Stimulated activated naive CD8-positive, alpha-beta T cell treated with anti-CD3 and anti-CD28 coated beads, Interleukin-15, amount 100 ng/mL, for 72 hours (primary cell): ENCODE measurements around the gene INPP5J.

ENCODE experiments used
- ATAC-seq: fragments of 150-1000 bp; cut with Tn5 transposase; 2 replicates; pipeline ENCODE4 v1.10.0; 2021; ENCODE audit warnings: mild to moderate bottlenecking, moderate library complexity
- DNase-seq, 2 donors: peaks; one replicate each; pipeline ENCODE4 v3.0.0; 2021 to 2022
- H3K27ac Mint-ChIP-seq, 2 donors: one replicate each; pipeline ENCODE4 v1.8.0; 2022; ENCODE audit warnings: mild to moderate bottlenecking in 2 of 2, mixed read lengths in 2 of 2, moderate library complexity in 2 of 2
- H3K27me3 Mint-ChIP-seq: one replicate; pipeline ENCODE4 v1.8.0; 2022; ENCODE audit warnings: mixed read lengths
- H3K4me1 Mint-ChIP-seq: one replicate; pipeline ENCODE4 v1.8.0; 2022; ENCODE audit warnings: mild to moderate bottlenecking, mixed read lengths
- H3K4me3 Mint-ChIP-seq, 2 donors: one replicate each; pipeline ENCODE4 v1.8.0; 2022; ENCODE audit warnings: mild to moderate bottlenecking in 2 of 2, mixed read lengths in 2 of 2, moderate library complexity in 1 of 2
- H3K9me3 Mint-ChIP-seq, 2 donors: one replicate each; pipeline ENCODE4 v1.8.0; 2022; ENCODE audit warnings: mixed read lengths in 2 of 2

The INPP5J gene

GRCh38 chr22:31125521-31126117 is 2.9 kb downstream of the INPP5J start:
- ATAC-seq = no peak
- Mint-ChIP-seq H3K27ac (no peak overlapping the region), H3K4me3 (no peak overlapping the region), H3K27me3 (no peaks in the 10 kb centered on the region), H3K4me1 (peaks cover 6% of the 10 kb centered on the region), H3K9me3 (no peaks in the 10 kb centered on the region)
- no peak for DNase-seq

DNA sequence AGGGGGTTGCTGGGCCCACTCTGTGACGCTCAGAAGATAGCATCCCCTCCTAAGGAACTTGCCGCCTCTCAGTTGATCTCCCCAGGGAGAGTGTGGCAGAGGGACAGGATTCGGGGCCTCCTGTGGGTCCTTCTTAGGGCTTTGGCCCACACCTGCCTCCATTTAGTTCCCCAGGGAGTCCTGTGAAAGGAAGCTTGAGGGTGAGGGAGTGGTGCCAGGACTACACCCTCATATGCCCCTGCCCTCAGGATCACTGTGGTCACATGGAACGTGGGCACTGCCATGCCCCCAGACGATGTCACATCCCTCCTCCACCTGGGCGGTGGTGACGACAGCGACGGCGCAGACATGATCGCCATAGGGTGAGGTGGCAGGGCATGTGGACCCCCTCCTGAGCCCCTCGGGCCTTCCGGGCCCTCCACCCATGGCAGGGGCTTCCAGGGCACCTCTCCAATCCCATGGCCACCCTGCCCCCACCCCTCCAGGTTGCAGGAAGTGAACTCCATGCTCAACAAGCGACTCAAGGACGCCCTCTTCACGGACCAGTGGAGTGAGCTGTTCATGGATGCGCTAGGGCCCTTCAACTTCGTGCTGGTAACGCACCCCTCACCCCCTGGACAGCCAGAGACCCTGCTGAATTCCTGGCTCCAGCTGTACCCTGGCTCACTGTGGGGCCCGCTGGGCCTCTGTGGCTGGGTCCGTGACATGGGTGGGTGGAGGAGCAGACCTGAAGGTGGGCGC is 3.5 kb downstream of the INPP5J start:
- Mint-ChIP-seq H3K4me1 (peaks cover 6% of the 10 kb centered on the region), H3K9me3 (no peaks in the 10 kb centered on the region), H3K27me3 (no peaks in the 10 kb centered on the region), H3K4me3 (no peak overlapping the region), H3K27ac (no peak overlapping the region)
- DNase-seq (no peak), ATAC-seq (no peak)

DNA sequence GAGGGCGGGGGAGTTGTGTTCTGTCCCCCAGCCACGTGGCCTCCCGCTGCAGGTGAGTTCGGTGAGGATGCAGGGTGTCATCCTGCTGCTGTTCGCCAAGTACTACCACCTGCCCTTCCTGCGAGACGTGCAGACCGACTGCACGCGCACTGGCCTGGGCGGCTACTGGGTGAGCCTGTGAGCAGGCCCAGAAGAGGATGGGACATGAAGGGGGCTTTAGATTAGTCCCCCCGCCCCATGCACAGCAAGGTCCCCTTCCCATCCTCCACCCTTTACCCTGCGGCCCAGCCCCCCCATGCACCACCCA is 4.1 kb downstream of the INPP5J start:
- ATAC-seq (no peak), DNase-seq (no peak)
- no peak overlapping the region for H3K4me3 Mint-ChIP-seq
- no peaks in the 10 kb centered on the region for H3K9me3 Mint-ChIP-seq
- peaks cover 6% of the 10 kb centered on the region for H3K4me1 Mint-ChIP-seq
- no peaks in the 10 kb centered on the region for H3K27me3 Mint-ChIP-seq
- H3K27ac Mint-ChIP-seq = no peak overlapping the region

DNA sequence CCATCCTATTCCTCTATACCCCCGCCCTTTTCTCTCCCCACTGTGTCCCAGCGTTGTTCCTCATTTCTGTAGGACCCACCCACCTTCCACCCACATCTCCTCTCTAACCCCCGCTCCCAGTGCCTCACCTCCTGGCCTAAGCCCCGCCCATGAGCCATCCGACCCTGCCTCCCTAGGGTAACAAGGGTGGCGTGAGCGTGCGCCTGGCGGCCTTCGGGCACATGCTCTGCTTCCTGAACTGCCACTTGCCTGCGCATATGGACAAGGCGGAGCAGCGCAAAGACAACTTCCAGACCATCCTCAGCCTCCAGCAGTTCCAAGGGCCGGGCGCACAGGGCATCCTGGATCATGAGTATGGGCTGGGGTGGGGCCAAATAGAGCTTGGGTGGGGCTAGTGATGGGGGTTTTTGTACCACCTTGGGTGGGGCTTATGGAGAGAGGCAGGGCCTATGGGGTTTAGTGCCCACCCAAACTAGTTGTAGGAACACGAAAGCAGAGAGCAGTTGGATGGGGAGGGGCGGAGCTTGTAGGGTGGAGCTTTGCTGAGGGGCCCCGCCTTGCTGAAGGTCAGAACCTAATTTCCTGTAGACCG is 4.5 kb downstream of the INPP5J start:
- Mint-ChIP-seq H3K27me3 (no peaks in the 10 kb centered on the region), H3K27ac (no peak overlapping the region), H3K4me1 (peaks cover 6% of the 10 kb centered on the region), H3K9me3 (no peaks in the 10 kb centered on the region), H3K4me3 (no peak overlapping the region)
- no peak for ATAC-seq
- DNase-seq = no peak

GRCh38 chr22:31128156-31128555 is 5.4 kb downstream of the INPP5J start:
- Mint-ChIP-seq H3K27me3 (no peaks in the 10 kb centered on the region), H3K4me3 (no peak overlapping the region), H3K4me1 (peaks cover 6% of the 10 kb centered on the region), H3K9me3 (no peaks in the 10 kb centered on the region), H3K27ac (no peak overlapping the region)
- ATAC-seq (no peak), DNase-seq (no peak)

- ATAC-seq (no peak), DNase-seq (no peak)
- H3K27ac Mint-ChIP-seq = no peak overlapping the region
- H3K4me1 Mint-ChIP-seq = peaks cover 6% of the 10 kb centered on the region
- H3K27me3 Mint-ChIP-seq = no peaks in the 10 kb centered on the region
- no peaks in the 10 kb centered on the region for H3K9me3 Mint-ChIP-seq
- H3K4me3 Mint-ChIP-seq = no peak overlapping the region
These were observed 8.1 kb downstream of the INPP5J start for GRCh38 chr22:31130873-31131272.

GRCh38 chr22:31133911-31134310 is 11.1 kb downstream of the INPP5J start:
- no peak overlapping the region for H3K4me3 Mint-ChIP-seq
- ATAC-seq (no peak), DNase-seq (no peak)
- no peak overlapping the region for H3K27ac Mint-ChIP-seq
- no peaks in the 10 kb centered on the region for H3K4me1 Mint-ChIP-seq
- H3K27me3 Mint-ChIP-seq = no peaks in the 10 kb centered on the region
- H3K9me3 Mint-ChIP-seq = no peaks in the 10 kb centered on the region

DNA sequence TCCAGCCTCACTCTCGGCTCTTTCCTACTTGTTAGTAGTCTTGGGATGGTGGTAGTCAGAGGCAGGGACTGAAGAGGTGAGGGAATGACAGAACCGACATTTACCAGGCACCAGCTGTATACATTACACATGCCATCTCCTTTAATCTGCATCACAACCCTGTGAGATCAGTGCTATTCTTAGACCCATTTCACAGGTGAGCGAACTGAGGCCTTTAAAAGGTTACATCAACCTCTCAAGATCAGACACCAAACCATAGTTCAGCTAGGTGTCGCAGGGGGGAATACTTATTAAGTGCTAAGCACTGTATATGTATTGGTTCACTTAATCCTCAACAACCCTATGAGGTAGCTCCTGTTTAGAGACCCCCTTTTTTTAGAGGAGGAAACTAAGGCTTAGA is 11.9 kb downstream of the INPP5J start:
- ATAC-seq (no peak), DNase-seq (no peak)
- no peaks in the 10 kb centered on the region for H3K4me1 Mint-ChIP-seq
- peaks cover 4% of the 10 kb centered on the region for H3K27me3 Mint-ChIP-seq
- no peak overlapping the region for H3K4me3 Mint-ChIP-seq
- no peak overlapping the region for H3K27ac Mint-ChIP-seq
- no peaks in the 10 kb centered on the region for H3K9me3 Mint-ChIP-seq

DNA sequence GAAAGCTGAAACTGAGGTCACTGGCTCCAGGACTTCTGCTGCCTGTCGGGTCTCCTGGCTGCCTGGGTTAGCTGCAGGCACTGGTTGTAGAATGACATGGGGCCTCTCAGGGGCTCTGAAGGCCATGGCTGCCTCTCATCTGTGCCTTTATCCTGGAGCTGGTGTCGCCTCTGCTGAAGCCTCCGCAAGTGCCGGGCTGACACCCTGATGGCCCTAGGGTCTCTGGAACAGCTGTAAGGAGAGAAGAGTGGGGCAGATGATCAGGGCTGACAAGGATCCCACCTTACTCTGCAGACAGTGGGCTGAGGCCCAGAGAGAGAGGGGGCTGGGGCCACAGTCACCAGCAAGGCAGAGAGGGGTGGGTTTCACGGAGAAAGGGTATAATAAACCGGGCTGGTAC is 12.9 kb downstream of the INPP5J start:
- peaks cover 13% of the 10 kb centered on the region for H3K27me3 Mint-ChIP-seq
- H3K27ac Mint-ChIP-seq = no peak overlapping the region
- no peaks in the 10 kb centered on the region for H3K4me1 Mint-ChIP-seq
- ATAC-seq (no peak), DNase-seq (no peak)
- H3K9me3 Mint-ChIP-seq = no peaks in the 10 kb centered on the region
- H3K4me3 Mint-ChIP-seq = no peak overlapping the region

DNA sequence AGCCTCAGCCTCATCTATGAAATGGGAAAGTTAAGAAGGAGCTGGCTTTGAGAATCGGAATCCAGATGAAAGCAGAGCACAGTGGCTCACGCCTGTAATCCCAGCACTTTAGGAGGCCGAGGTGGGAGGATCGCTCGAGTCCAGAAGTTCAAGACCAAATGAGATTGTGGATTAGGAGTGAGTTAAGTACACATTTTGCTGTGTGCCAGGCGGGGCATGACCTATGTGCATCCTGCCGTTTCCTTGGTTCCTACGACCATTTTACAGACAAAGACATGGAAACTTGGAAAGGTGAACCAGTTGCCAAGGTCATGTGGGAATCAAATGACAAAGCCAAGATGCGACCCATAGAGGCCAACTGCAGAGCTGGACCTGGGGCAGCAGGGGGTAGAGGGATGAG is 13.4 kb downstream of the INPP5J start:
- Mint-ChIP-seq H3K27ac (no peak overlapping the region), H3K4me3 (no peak overlapping the region), H3K9me3 (no peaks in the 10 kb centered on the region), H3K4me1 (no peaks in the 10 kb centered on the region), H3K27me3 (peaks cover 13% of the 10 kb centered on the region)
- no peak for DNase-seq
- no peak for ATAC-seq

DNA sequence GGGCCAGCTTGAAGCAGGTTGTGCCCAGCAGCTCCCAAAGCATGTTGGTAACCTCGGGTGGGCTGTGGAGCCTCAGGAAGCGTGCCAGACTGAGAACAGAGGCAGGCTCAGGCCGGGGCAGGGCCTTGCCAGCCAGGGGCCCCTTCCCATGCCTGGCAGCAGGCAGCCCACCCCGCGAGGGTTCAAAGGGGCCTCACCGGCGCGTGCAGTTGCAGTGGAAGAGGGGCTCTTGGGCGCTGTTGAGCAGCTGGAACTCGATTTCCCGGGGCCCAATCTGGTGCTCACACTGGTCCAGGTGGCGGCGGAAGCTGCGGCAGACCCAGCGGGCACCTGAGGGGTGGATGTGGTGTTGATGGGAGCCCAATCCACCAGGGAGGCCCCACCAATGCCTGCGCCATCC is 13.9 kb downstream of the INPP5J start:
- DNase-seq (no peak), ATAC-seq (no peak)
- peaks cover 13% of the 10 kb centered on the region for H3K27me3 Mint-ChIP-seq
- no peak overlapping the region for H3K4me3 Mint-ChIP-seq
- H3K4me1 Mint-ChIP-seq = no peaks in the 10 kb centered on the region
- H3K9me3 Mint-ChIP-seq = no peaks in the 10 kb centered on the region
- H3K27ac Mint-ChIP-seq = no peak overlapping the region

GRCh38 chr22:31137721-31138120 is 15.0 kb downstream of the INPP5J start:
- Mint-ChIP-seq H3K4me1 (no peaks in the 10 kb centered on the region), H3K4me3 (no peak overlapping the region), H3K9me3 (no peaks in the 10 kb centered on the region), H3K27ac (peak overlapping the region in 1 of 2 donors; percentile 40), H3K27me3 (peaks cover 13% of the 10 kb centered on the region)
- DNase-seq (no peak), ATAC-seq (no peak)

DNA sequence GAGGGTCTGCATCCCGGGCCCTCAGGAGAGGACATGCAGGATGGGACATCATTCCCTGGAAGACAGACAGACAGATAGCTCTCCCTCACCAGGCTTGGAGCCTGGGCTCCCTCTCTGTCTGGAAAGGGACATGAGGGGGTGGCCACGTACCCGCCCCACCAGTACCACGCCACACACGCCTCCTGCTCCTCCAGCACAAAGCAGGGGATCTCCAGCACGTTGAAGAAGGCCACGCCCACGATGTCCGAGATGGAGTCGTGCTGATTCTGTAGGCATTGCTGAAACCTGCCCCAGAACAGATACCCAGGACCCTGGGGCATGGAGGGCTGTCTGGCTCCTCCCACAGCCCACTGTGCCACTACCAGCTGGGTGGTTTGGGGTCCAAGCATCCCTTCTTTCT is 15.4 kb downstream of the INPP5J start:
- ATAC-seq (no peak), DNase-seq (no peak)
- Mint-ChIP-seq H3K4me3 (no peak overlapping the region), H3K27ac (no peak overlapping the region), H3K27me3 (peaks cover 13% of the 10 kb centered on the region), H3K9me3 (no peaks in the 10 kb centered on the region), H3K4me1 (no peaks in the 10 kb centered on the region)

DNA sequence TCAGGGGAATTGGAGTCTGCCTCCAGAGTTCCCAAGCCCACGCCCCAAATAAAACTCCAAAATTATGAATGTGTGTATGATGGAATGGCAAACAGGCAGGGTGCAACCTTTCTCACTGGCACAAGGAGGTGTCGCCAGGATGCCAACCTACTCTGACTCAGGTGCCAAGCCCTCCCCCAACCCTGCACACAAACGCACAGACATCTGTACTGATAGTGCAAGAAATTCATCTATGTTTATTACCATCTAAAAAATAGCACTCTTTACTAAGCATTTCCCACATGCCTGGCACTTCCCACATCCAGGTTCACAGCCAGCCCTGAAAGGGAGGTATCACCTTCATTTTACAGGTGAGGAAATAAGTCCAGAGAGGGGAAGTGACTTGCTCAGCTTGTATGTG is 16.3 kb downstream of the INPP5J start:
- Mint-ChIP-seq H3K27me3 (peaks cover 13% of the 10 kb centered on the region), H3K4me3 (no peak overlapping the region), H3K4me1 (peaks cover 5% of the 10 kb centered on the region), H3K27ac (no peak overlapping the region), H3K9me3 (no peaks in the 10 kb centered on the region)
- DNase-seq (no peak), ATAC-seq (no peak)

DNA sequence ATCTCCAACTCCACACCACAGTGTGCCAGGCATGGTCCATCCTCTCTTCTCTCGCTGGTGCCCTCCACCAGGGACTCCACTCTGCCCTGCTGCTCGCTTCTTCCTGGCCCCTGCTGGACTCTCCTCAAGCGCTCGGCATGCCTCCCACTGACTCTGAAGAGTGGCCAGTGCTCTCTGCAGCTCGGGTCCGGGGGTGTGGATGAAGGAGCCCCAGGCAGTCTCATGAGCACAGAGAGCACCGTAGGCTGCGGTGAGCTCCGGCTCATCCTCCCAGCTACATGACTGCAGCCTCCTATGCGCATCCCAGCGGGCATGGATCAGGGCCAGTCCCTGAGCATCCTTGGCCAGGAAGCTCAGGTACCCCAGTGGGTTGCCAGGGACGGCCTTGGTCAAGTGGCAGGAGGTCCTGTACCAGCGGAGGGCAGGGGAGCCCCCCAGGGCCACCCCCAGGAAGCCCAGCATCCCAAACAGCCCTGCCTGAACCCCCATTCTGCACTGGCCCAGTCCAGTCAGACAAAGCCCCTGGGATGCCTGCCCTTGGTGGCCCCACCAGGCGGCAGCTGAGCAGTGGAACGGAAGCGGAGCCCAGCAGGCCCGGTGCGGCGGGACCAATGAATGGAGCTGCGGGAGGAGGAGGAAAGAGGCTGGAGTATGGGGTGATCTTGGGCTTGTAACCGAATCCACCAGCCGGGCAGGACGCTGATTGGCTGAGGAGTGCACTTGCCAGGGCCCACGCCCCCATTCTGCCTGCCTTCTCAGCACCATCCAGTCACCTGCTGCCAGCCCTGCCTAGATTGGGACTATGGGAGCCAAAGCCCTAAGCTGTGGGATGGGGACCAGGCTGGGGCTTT is 17.3 kb downstream of the INPP5J start, which contains the start of gene PLA2G3:
Gene PLA2G3 (minus strand): TSS at position 643 of the 851 bp plus-strand sequence. CDS start 154 bp downstream, at position 489.
- H3K4me1 Mint-ChIP-seq = peaks cover 10% of the 10 kb centered on the region
- no peak for ATAC-seq
- H3K9me3 Mint-ChIP-seq = no peaks in the 10 kb centered on the region
- H3K27ac Mint-ChIP-seq = peak within 1 kb of the TSS in 1 of 2 donors; percentile 56
- H3K4me3 Mint-ChIP-seq = no peak within 1 kb of the TSS
- H3K27me3 Mint-ChIP-seq = peaks cover 13% of the 10 kb centered on the region
- DNase-seq = no peak

DNA sequence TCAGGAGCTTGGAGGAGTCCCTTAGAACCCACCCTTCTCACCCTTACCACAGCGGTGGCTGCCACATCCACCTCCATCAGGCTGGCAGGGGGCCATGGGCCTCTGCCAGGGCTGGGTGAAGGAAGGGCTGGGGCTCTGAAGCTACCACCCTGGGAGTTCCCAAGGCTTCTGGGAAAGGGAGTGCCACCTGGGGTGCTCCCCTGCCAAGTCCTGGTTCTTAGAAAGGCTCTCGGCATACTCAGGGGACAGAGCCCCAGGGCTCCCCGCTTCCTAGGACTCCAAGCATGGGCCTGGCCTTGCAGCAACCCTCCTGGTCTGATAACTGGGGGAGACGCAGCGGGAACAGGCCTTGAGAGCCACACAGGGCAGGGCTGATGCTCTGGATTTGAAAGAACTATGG is 18.0 kb downstream of the INPP5J start:
- ATAC-seq (no peak), DNase-seq (no peak)
- Mint-ChIP-seq H3K27me3 (peaks cover 13% of the 10 kb centered on the region), H3K4me3 (no peak overlapping the region), H3K27ac (peak overlapping the region in 1 of 2 donors; percentile 56), H3K4me1 (peaks cover 10% of the 10 kb centered on the region), H3K9me3 (no peaks in the 10 kb centered on the region)
